Pancreas (tissue), 10 donors: ENCODE data around the gene NEO1. TPM values are rescaled to one million over a fixed set of nuclear protein-coding genes. Genes with fewer than 3 reads are reported as not detected.

Source experiments
- ATAC-seq, 4 donors: fragments of 200-7000 bp; cut with Tn5 transposase; one replicate each; pipeline versions ENCODE4 v1.8.0 to v1.9.1; 2020; ENCODE audit warnings: mild to moderate bottlenecking in 4 of 4, moderate library complexity in 4 of 4
- DNase-seq, 6 donors: peaks; one replicate each; pipeline ENCODE4 v3.0.0-alpha.2; 2020
- FAIRE-seq: peaks from 2 replicates; lab custom pipeline; 2012; peaks lifted over from hg19 to GRCh38; lab: Jason Lieb, UNC
- H3K27ac ChIP-seq, 4 donors: fragments of 200-600 bp; sonication (generic); 1 replicate in 3 of 4; 2 replicates in 1 of 4; pipeline versions ENCODE4 v1.5.0 to v1.8.0; 2020
- H3K27me3 ChIP-seq, 4 donors: fragments of 200-600 bp; one replicate each; pipeline ENCODE4 v1.8.0; 2021
- H3K36me3 ChIP-seq, 3 donors: fragments of 200-600 bp; sonication (generic) in 1 of 3; one replicate each; pipeline versions ENCODE4 v1.5.0 to v1.8.0; 2020 to 2021
- H3K4me1 ChIP-seq, 3 donors: fragments of 200-600 bp; one replicate each; pipeline ENCODE4 v1.8.0; 2021
- H3K4me3 ChIP-seq, 4 donors: fragments of 200-600 bp; sonication (generic) in 2 of 4; one replicate each; pipeline versions ENCODE4 v1.5.0 to v1.8.0; 2020 to 2021
- H3K9me3 ChIP-seq, 4 donors: fragments of 200-600 bp; one replicate each; pipeline ENCODE4 v1.8.0; 2021
- CTCF ChIP-seq, 4 donors: fragments of 200-600 bp; sonication (generic) in 3 of 4; IDR thresholded peaks; one replicate each; pipeline versions ENCODE4 v1.5.0 to v1.8.0; 2021; ENCODE audit warnings: antibody characterized with exemption in 4 of 4
- WGBS, 2 donors: extraction: QIAGEN DNeasy Blood & Tissue Kit; methylation state at CpG; one replicate each; pipeline ENCODE4 v1.1.7; 2013; 5-methylcytosine and 5-hydroxymethylcytosine counted together
- intact Hi-C, 3 donors: fragments of 100-400 bp; cut with DNase I; formaldehyde crosslinking; loops; one replicate each; pipeline versions ENCODE4 v1.11.1 to v1.14.2; 2022
- polyA plus RNA-seq, 2 donors: library from polyadenylated mRNA; stranded (reverse); fragments of 200-250 nt; gene quantifications; one replicate each; pipeline ENCODE4 v1.2.3, GENCODE V29; 2013
- total RNA-seq, 6 donors: library from RNA; stranded (reverse); fragmentation: NEBNext Ultra II Directional in 4 of 6; extraction: Animal tissue kit (Norgen Biotek cat#: 25700) in 4 of 6; gene quantifications; one replicate each; pipeline versions ENCODE4 v1.2.1 to v1.2.4, GENCODE V29; 2021 to 2023
- donor health status: healthy with polysubstance abuse.
- donor health status: DM: no; HTN: no; CAD: no; lungs with moderate emphysema.
- donor health status: DM: no; HTN: no; CAD: no.
- donor health status: control.
- donor health status: control.
- donor health status: Bipolar disorder and iron deficiency.
- donor health status: DM: yes; HTN: yes; CAD: no.
- donor health status: DM: no; HTN: no; CAD: no.
- donor health status: DM: no; HTN: no; CAD: no.
- donor health status: DM: yes; HTN: yes; CAD: no.

NEO1 gene
- total and polyA plus RNA-seq, 8 donors = 7.1 to 30.7 (median 19.6) TPM

- no peak overlapping the region for H3K27ac ChIP-seq
- H3K36me3 ChIP-seq = no peaks in the 10 kb centered on the region
- no peak for TF ChIP-seq CTCF (IDR thresholded peaks at IDR 0.05)
- intact Hi-C loops = no loop called here
- no peak overlapping the region for H3K4me3 ChIP-seq
- peaks cover 0 to 2% (median 0%) of the 10 kb centered on the region in 3 donors for H3K4me1 ChIP-seq
- peak in 2 of 6 donors; percentile 26 to 61 for DNase-seq
- no peaks in the 10 kb centered on the region for H3K9me3 ChIP-seq
- no peak for FAIRE-seq
- ATAC-seq = no peak
- H3K27me3 ChIP-seq = no peaks in the 10 kb centered on the region
- 55 to 56% methylated on average over 5 of the region's 5 CpGs for WGBS, 2 donors
These were observed 16.8 kb downstream of the NEO1 start for GRCh38 chr15:73069109-73069508.

- ATAC-seq = no peak
- Histone ChIP-seq H3K4me3 (no peak overlapping the region), H3K4me1 (peaks cover 0 to 5% (median 0%) of the 10 kb centered on the region in 3 donors), H3K27ac (no peak overlapping the region), H3K9me3 (no peaks in the 10 kb centered on the region), H3K27me3 (no peaks in the 10 kb centered on the region), H3K36me3 (no peaks in the 10 kb centered on the region)
- 94 to 95% methylated on average over 3 of the region's 3 CpGs for WGBS, 2 donors
- no peak for FAIRE-seq
- TF ChIP-seq CTCF (IDR thresholded peaks at IDR 0.05) = no peak
- no peak for DNase-seq
- intact Hi-C loops = loop anchor here in 2 of 3 donors (10.0 kb wide), 2 partner anchors 258 to 288 kb away; partner anchors contain the start of gene ADPGK (in 1 of the 2)
These were observed 20.6 kb downstream of the NEO1 start for GRCh38 chr15:73072894-73073293.

DNA sequence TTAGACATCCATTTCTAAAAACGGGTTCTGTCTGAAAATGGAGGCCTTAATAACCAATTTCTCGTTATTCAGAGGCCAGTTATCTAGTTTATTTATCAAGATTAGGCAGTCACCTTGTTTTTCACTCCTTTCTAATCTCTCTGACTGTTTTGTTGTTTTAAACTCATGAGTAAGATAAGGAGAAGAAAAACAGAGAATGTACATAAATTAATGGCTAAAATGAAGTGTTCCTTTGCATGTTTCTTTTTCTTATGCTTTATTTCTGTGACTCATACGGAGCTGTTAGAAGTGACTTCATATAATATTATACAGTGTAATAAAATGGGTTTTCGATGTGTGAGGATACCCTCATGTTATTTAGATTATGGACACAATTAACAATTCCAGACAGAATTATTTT, 22.0 kb downstream of the NEO1 start:
- FAIRE-seq (no peak), ATAC-seq (no peak), DNase-seq (no peak)
- no peaks in the 10 kb centered on the region for H3K36me3 ChIP-seq
- no peak overlapping the region for H3K4me3 ChIP-seq
- H3K27me3 ChIP-seq = no peaks in the 10 kb centered on the region
- no peak for TF ChIP-seq CTCF (IDR thresholded peaks at IDR 0.05)
- intact Hi-C loops = loop anchor here in 2 of 3 donors (10.0 kb wide), 2 partner anchors 259 to 289 kb away; partner anchors contain the start of gene ADPGK (in 1 of the 2)
- 35 to 36% methylated on average over 4 of the region's 4 CpGs for WGBS, 2 donors
- no peaks in the 10 kb centered on the region for H3K9me3 ChIP-seq
- H3K4me1 ChIP-seq = peaks cover 0 to 11% (median 9%) of the 10 kb centered on the region in 3 donors
- no peak overlapping the region for H3K27ac ChIP-seq

- intact Hi-C loops = loop anchor here in 2 of 3 donors (10.0 kb wide), 2 partner anchors 261 to 291 kb away; partner anchors contain the start of gene ADPGK (in 1 of the 2)
- no peaks in the 10 kb centered on the region for H3K9me3 ChIP-seq
- DNase-seq = no peak
- FAIRE-seq = no peak
- H3K27me3 ChIP-seq = no peaks in the 10 kb centered on the region
- no peak overlapping the region for H3K27ac ChIP-seq
- peaks cover 0 to 14% (median 11%) of the 10 kb centered on the region in 3 donors for H3K4me1 ChIP-seq
- H3K36me3 ChIP-seq = no peaks in the 10 kb centered on the region
- ATAC-seq = no peak
- 75 to 76% methylated on average over 4 of the region's 4 CpGs for WGBS, 2 donors
- no peak overlapping the region for H3K4me3 ChIP-seq
- TF ChIP-seq CTCF (IDR thresholded peaks at IDR 0.05) = no peak
These were observed 23.0 kb downstream of the NEO1 start for GRCh38 chr15:73075160-73075859.

- FAIRE-seq = no peak
- H3K9me3 ChIP-seq = no peaks in the 10 kb centered on the region
- no peak for TF ChIP-seq CTCF (IDR thresholded peaks at IDR 0.05)
- no peak for DNase-seq
- no peaks in the 10 kb centered on the region for H3K36me3 ChIP-seq
- intact Hi-C loops = loop anchor here in 2 of 3 donors (10.0 kb wide), 2 partner anchors 263 to 293 kb away; partner anchors contain the start of gene ADPGK (in 1 of the 2)
- no peak overlapping the region for H3K4me3 ChIP-seq
- 76 to 80% methylated on average over 4 of the region's 4 CpGs for WGBS, 2 donors
- peak overlapping the region in 1 of 4 donors; percentile 26 for H3K27ac ChIP-seq
- no peaks in the 10 kb centered on the region for H3K27me3 ChIP-seq
- ATAC-seq = peak in 1 of 4 donors; percentile 4
- H3K4me1 ChIP-seq = peaks cover 3 to 19% (median 17%) of the 10 kb centered on the region in 3 donors
These were observed 26.0 kb downstream of the NEO1 start for GRCh38 chr15:73078291-73078690.
